Measurements from ENCODE around the gene TXNL4B. TPM values are rescaled to one million over a fixed set of nuclear protein-coding genes. Genes with fewer than 3 reads are reported as not detected.

Gene TXNL4B
- total RNA-seq, 1 donor from 2014 or later, result 11.8 TPM

DNA sequence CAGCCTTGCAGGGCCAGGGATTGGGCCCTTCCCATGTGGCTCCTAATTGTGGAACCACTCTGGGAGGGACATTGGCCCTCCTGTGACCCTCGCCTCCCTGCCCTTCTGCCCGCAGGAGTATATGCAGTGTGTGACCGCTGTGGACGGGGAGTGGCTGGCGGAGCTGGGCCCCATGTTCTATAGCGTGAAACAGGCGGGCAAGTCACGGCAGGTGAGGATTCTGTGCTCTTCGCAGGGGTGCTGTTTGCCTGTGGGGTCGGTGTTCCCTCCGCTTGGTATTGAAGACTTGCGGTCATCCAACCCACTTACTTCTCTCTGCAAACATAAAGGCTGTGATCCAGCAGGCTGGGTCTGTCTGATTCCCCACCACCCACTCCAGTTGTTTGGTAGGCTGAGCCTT, 15.9 kb upstream of the TXNL4B start:
- H3K36me3 Mint-ChIP-seq (ENCODE audit: low read depth), result peaks cover 15% of the 10 kb centered on the region
- DNase-seq (ENCODE audit: low read depth, low spot score), result no peak
- TF ChIP-seq, protein P1, sequence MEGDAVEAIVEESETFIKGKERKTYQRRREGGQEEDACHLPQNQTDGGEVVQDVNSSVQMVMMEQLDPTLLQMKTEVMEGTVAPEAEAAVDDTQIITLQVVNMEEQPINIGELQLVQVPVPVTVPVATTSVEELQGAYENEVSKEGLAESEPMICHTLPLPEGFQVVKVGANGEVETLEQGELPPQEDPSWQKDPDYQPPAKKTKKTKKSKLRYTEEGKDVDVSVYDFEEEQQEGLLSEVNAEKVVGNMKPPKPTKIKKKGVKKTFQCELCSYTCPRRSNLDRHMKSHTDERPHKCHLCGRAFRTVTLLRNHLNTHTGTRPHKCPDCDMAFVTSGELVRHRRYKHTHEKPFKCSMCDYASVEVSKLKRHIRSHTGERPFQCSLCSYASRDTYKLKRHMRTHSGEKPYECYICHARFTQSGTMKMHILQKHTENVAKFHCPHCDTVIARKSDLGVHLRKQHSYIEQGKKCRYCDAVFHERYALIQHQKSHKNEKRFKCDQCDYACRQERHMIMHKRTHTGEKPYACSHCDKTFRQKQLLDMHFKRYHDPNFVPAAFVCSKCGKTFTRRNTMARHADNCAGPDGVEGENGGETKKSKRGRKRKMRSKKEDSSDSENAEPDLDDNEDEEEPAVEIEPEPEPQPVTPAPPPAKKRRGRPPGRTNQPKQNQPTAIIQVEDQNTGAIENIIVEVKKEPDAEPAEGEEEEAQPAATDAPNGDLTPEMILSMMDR (conservative IDR thresholded peaks at IDR 0.05), result no peak
- H3K4me1 Mint-ChIP-seq, result no peaks in the 10 kb centered on the region
- H3K27me3 Mint-ChIP-seq (ENCODE audit: low read depth), result no peaks in the 10 kb centered on the region
- H3K27ac Mint-ChIP-seq (ENCODE audit: unreplicated experiment), result no peak overlapping the region
- no peak overlapping the region for H3K4me3 Mint-ChIP-seq
- no peaks in the 10 kb centered on the region for H3K9me3 Mint-ChIP-seq

DNA sequence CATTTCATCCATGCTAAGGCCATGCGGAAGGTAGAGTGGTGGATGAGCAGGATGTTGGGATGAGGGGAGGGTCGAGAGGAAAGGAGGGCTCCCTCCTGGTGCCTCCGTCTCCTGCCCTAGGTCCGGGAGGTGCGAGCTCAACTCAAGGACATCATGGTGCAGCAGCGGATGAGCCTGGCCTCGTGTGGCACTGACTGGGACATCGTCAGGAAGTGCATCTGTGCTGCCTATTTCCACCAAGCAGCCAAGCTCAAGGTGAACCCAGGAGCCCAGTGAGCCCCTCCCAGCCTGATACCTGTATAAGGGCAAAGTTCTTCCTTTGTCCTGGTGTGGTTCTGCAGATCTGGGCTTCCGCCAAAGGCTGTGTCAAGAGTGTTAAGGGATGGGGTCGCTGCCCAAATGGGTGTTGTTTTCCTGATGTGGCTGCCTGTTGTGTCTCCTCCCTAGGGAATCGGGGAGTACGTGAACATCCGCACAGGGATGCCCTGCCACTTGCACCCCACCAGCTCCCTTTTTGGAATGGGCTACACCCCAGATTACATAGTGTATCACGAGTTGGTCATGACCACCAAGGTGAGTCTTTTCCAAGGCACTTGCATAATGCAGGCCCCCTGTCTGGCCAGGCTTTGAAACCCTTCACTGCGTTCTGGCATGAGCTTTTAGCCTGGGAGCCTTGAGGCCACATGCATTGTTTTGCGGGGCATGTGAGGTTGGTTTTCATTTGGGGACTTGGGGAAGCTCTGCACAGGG, 15.1 kb upstream of the TXNL4B start:
- peaks cover 12% of the 10 kb centered on the region for H3K36me3 Mint-ChIP-seq (ENCODE audit: low read depth)
- H3K27me3 Mint-ChIP-seq (ENCODE audit: low read depth), result no peaks in the 10 kb centered on the region
- no peak for DNase-seq (ENCODE audit: low read depth, low spot score)
- no peak overlapping the region for H3K4me3 Mint-ChIP-seq
- H3K4me1 Mint-ChIP-seq, result no peaks in the 10 kb centered on the region
- TF ChIP-seq, protein P1 (conservative IDR thresholded peaks at IDR 0.05), result no peak
- H3K9me3 Mint-ChIP-seq, result no peaks in the 10 kb centered on the region
- H3K27ac Mint-ChIP-seq (ENCODE audit: unreplicated experiment), result no peak overlapping the region

DNA sequence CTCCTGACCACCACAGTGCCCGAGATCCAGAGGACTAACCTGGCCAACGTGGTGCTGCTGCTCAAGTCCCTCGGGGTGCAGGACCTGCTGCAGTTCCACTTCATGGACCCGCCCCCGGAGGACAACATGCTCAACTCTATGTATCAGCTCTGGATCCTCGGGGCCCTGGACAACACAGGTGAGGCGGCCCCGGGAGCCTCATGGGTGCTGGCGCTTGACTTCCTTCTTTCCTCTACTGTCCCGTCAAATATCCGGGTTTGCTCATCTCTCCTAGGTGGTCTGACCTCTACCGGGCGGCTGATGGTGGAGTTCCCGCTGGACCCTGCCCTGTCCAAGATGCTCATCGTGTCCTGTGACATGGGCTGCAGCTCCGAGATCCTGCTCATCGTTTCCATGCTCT, 14.0 kb upstream of the TXNL4B start:
- peaks cover 17% of the 10 kb centered on the region for H3K36me3 Mint-ChIP-seq (ENCODE audit: low read depth)
- H3K27ac Mint-ChIP-seq (ENCODE audit: unreplicated experiment), result no peak overlapping the region
- DNase-seq (ENCODE audit: low read depth, low spot score), result no peak
- TF ChIP-seq, protein P1 (conservative IDR thresholded peaks at IDR 0.05), result no peak
- H3K9me3 Mint-ChIP-seq, result no peaks in the 10 kb centered on the region
- no peaks in the 10 kb centered on the region for H3K4me1 Mint-ChIP-seq
- H3K27me3 Mint-ChIP-seq (ENCODE audit: low read depth), result no peaks in the 10 kb centered on the region
- H3K4me3 Mint-ChIP-seq, result no peak overlapping the region

DNA sequence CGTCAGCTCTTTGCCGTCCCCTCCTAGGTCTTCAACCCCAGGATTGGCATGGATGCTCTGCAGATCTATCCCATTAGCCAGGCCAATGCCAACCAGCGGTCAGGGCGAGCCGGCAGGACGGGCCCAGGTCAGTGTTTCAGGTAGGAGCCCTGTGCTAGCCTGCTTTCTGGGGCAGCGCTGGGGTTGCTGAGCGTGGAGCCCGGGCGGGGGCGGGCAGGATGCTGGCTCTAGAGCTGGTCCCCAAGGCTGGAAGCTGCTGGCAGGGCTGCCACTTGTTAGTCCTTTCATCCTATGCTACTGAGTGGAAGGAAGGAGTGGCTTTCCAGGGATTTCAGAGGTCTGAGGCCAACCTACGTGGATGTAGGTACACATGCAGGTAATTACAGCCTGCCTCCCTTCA, 12.6 kb upstream of the TXNL4B start:
- Mint-ChIP-seq H3K4me1 (no peaks in the 10 kb centered on the region), H3K27ac (ENCODE audit: unreplicated experiment) (no peak overlapping the region), H3K36me3 (ENCODE audit: low read depth) (peaks cover 15% of the 10 kb centered on the region), H3K27me3 (ENCODE audit: low read depth) (no peaks in the 10 kb centered on the region), H3K4me3 (no peak overlapping the region), H3K9me3 (no peaks in the 10 kb centered on the region)
- TF ChIP-seq, protein P1 (conservative IDR thresholded peaks at IDR 0.05), result no peak
- no peak for DNase-seq (ENCODE audit: low read depth, low spot score)

DNA sequence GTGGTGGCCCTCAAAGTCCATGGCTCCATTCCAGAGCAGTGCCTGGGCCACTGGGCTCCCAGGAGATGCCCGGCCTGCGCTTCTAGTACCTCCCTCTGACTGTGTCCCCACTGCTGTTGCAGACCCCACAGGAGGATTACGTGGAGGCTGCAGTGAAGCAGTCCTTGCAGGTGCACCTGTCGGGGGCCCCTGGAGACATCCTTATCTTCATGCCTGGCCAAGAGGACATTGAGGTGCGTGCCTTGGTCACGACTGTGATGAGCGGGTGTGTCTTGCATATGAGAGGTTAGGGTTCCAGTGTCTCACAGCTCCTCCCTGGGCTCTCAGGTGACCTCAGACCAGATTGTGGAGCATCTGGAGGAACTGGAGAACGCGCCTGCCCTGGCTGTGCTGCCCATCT, 11.5 kb upstream of the TXNL4B start:
- no peak overlapping the region for H3K4me3 Mint-ChIP-seq
- H3K9me3 Mint-ChIP-seq, result no peaks in the 10 kb centered on the region
- no peaks in the 10 kb centered on the region for H3K27me3 Mint-ChIP-seq (ENCODE audit: low read depth)
- H3K36me3 Mint-ChIP-seq (ENCODE audit: low read depth), result peaks cover 15% of the 10 kb centered on the region
- H3K4me1 Mint-ChIP-seq, result no peaks in the 10 kb centered on the region
- H3K27ac Mint-ChIP-seq (ENCODE audit: unreplicated experiment), result no peak overlapping the region
- no peak for DNase-seq (ENCODE audit: low read depth, low spot score)
- TF ChIP-seq, protein P1 (conservative IDR thresholded peaks at IDR 0.05), result no peak
